SH-SY5Y (cell line): ENCODE data around the gene PBX3.

Experiments
- GATA2 ChIP-seq: IDR thresholded peaks from 2 replicates; pipeline ENCODE4 v1.6.1; 2011; ENCODE audit warnings: mild to moderate bottlenecking, low read depth, low read length
- GATA3 ChIP-seq: IDR thresholded peaks from 2 replicates; pipeline ENCODE4 v1.6.1; 2011; ENCODE audit warnings: low read depth, mild to moderate bottlenecking, low read length, moderate library complexity

DNA sequence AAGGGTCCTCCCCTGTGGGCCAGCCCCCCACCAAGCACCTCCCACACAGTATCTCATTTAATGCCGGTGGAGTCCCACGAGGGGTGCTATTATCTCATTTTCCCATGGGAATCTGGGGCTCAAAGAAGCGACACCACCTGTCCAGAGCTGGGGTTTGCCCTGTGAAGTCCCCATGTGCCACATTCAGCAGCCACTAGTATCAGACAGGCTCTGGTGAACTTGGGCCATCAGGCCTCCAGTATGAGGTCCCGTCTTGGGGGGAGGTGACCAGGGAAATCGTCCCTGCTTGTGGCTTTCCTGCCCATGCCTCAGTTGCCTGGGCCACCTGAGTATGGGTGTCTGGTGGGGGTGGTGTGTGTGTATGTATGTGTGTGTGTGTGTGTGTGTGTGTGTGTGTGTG lies 222.7 kb downstream of the PBX3 start:
- TF ChIP-seq GATA3 (no peak), GATA2 (no peak)
